HG03135 (cell line): ENCODE data around the gene NSD2.

Experiments used
- ATAC-seq: cut with Tn5 transposase; IDR thresholded peaks from one replicate; pipeline ENCODE4 v1.9.1; 2021; ENCODE audit warnings: mild to moderate bottlenecking, moderate library complexity; ENCODE audit not compliant: unreplicated experiment

The NSD2 gene

DNA sequence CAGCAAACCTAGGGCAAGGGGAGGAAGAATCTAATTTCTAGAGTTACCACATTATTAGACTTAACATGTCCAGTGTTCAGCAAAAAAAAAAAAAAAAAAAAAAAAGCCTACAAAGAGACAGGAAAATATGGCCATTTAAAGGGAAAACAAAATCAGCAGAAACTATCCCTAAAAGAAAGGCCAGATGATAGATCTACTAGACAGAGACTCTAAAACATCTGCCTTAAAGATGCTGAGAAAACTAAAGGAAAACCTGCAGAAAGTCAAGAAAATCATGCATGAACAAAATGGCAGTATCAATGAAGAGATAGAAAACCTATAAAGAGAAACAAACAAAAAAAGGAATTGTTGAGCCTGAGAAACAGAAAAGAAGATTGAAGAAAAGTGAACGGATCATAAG is 93.8 kb downstream of the NSD2 start:
- no peak for ATAC-seq

DNA sequence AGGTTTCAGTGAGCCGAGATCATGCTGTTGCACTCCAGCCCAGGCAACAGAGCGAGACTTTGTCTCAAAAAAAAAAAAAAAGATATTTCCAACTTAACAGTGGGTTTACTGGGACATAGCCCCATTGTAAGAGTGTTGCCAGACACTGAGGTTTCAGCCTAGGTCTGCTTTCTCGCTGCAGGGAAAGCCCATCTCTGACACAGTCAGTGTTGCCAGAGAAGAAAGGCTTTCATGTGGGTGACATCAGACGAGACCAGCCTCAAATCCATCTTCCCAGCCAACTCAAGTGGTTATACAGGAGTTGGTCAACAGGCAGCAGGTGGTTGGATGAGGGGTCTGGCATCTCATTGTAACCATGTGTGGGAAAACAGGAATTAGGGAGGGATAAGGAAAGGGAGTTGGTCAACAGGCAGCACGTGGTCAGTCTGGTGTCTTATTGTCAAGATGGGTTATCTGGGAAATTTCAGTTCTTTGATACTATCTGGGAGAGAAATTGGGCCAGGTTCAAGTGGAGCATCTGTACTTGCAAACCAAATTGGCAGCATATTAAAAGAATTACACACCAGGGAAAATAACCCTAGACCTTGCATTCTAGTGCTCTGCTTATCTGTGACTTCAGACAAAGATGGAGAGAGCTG is 96.4 kb downstream of the NSD2 start:
- no peak for ATAC-seq

DNA sequence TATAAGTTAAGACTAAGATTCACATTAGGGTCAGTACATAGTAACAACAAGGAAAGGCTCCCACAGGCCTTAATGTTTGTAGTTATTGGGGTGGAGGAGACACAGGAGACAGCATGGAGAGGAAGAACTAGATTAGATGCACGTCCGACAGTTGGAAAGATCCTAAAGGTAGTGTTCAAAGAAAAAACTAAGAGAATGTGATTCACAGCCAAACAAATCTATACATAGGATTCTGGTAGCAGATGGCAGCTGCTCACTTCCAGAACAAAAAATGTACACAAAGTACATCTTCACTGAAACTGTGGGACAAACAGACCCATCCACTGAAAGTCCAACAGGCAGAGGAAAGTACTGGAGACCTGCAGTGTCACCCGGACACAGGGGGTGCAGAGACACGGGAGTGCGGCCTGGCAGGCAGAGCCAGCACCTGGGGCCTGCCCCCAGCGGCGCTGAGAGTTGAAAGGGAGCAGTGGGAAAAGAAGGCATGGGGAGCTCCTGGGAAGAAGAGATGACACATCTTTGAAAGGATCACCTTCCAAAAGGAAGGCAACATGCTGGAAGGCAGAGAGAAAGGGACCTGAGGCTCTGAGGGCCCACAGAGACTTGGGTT is 97.6 kb downstream of the NSD2 start:
- ATAC-seq = no peak

DNA sequence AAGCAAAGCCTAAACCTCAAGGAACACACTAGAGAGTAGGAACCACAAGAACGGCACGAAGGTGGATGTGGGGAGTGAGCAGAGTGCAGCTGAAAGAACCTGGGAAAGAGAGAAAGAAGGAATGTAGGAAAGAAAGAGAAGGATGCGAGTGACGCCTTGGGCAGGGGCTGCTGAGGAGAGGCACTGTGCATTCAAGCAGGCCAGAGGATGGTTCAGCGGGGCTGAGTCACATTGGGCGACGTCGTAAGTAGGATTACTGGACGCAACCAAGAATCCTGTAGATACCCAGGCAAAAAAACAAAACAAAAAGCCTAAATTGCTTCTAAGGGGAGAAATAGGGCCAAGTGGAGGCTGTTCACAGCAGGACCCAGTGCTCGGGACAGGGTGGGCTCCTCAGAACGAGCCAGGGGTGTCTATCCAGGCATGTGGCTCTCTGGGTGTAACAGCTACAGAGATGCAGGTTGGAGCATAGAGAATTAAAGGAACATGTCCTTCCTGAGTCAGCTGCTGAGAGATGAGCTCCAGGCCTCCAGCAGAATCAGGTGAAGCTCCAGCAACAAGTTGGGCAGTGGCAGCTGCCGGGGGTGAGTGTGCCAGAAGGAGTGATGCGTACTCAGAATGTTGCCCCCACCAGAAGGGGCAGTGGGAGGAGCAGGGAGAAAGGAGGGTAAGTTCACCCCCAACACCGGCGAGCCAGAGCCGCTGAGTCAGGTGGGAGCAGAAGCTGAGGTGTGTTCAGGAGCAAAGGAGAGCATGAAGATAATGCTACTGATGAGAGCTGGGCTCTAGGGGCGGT is 98.9 kb downstream of the NSD2 start:
- no peak for ATAC-seq

DNA sequence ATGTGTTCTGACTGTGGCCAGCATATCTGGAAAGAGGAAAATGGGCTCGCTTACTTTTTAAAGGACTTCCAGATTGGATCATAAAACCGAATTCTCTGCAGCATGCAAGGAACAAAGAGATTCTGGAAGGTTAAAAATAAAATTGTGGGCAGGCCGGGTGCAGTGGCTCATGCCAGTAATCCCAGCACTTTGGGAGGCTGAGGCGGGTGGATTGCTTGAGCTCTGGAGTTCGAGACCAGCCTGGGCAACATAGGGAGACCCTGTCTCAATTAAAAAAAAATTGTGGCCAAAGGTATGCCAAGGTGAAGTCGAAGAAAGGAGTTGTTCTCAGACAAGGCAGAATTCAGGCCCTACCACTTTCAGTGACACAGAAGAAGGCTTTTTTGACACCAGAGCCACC is 99.7 kb downstream of the NSD2 start:
- ATAC-seq = no peak

DNA sequence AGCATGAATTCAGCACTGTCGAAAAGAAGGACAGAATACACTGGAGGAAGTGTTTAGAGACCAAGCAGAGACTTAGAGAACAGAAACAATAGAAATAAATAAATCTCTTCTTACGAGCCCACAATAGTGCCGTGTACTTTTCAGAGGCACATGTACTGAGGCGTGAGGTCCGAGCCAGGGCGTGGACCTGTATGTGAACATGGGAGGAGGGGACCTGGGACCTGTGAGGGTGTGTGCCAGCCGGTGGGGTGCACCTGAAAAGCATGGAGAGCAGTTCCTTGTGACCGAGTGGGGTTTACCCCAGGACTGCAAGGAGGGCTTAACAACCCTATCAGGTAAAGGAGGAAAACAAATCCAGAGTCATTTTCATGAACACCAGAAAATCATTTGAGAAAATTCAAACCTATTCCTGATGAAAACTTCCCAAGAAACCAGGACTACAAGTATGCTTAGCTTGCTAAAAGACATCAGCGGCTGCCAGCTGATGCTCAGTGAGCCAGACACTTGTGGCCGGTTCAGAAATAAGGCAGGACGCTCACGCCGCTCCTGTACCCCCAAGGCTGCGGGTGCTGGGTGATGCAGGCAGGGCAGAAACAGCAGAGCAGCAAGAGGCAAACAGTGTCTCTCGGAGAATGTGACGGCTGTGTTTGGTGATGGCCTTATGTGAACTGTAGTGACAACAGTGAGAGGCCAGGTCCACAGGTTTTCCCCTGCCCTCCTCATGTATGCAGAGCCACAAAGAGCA is 100.4 kb downstream of the NSD2 start:
- ATAC-seq = no peak

DNA sequence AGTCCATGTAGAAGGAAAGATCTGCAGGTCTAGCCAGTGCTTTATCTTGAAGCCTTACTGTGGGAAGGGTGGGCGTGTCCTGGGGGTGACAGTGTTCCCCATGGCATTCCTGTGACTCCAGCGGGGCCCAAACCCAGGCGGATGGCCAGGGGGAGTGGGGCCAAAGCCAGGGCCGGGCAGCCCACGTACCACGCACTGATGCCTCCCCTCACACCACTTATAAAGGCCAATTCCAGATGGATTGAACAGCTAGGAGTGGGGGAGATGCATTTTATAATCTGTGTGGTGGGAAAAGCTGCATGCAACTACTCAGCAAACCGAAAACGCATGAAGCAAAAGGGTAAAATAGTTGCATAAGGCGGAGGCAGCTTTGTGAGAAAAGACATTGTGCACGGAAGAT is 101.2 kb downstream of the NSD2 start:
- ATAC-seq = no peak

DNA sequence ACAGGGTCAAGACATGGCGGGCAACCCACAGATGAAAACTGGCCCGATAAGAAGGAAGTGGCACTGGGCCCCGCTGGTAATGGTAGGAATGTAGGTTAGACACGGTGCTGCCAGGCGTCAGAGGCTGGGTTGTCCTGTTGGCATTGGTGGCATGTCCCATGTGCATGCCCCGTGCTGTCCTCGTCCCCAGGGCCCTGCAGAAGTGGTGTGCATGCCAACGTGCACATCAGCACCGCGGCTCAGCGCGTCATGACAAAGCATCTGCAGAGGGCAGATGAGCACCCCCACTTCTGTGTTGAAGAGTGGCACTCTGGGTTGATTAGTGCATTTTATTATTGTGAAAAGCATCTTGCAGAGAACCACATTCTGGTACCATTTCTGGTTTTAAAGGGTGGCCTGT is 102.0 kb downstream of the NSD2 start:
- no peak for ATAC-seq

DNA sequence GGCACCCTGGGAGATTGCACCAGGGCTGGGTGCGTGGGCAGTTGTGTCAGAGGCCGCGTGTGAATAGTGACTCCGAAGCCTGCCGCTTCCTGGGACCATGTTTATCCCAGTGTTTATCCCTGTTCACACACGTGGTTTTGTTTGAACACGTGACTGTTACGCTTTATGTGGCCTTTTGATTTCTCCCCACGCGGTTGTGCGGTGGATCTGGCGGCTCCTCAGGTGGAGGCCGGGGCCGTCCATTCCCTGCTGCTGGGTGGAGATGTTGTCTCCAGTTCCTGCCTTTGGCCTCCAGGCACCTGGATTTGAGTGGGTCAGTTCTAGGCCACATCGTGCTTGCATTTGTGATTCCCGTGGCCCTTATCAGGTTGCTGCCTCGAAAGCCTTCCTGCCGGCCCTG is 102.5 kb downstream of the NSD2 start:
- no peak for ATAC-seq

DNA sequence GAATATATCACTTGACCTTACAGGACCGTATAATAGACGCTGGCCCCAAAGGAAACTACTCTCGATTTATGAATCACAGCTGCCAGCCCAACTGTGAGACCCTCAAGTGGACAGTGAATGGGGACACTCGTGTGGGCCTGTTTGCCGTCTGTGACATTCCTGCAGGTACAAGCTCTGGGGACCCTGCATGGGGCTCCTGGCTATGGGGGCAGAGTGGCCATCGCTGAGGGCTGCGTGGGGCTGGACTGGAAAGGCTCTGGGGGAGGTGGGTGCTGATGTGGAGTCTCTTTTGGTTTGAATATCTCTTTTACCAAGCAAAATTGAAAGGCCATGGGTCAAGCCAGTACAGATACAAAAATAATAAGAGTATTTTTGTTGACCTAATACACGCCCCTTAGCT is 103.6 kb downstream of the NSD2 start:
- ATAC-seq = no peak

DNA sequence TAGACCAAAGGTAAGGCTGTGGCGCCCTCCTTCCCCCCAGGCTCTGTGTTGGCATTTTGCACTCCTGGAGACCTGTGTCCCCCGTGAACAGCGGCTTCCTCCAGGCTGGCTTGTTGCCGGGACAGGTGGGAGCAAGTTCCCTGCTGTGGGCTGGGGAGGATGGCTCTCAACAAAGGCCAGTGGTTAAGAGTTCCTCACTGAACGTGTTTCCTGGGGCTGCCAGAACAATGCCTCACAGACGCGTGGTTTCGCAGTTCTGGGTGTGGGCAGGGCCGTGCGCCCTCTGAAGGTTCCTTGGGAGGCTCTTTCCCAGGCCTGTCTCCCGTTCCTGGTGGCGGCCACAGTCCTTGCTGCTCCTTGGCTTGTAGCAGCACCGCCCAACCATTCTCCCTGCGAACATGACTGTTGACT is 104.2 kb downstream of the NSD2 start:
- ATAC-seq = no peak

DNA sequence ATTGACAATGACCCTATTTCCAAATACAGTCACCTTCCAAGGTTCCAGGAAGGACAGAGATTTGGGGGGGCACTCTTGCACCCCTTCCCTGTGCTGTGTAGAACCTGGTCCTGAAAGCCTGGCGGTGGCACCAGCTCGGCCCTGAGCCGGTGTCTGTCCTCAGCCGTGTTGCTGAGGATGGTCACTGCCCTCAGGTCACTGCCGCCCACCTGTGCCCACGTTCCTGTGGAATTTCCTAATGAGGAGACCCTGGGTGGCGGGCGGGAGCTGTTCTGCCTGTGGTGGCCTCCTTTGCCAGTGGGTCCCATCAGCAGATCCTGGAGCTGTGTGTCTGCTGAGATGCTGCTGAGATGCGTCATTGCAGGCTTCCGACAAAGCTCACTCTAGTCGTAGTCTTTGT is 104.7 kb downstream of the NSD2 start:
- ATAC-seq = no peak

DNA sequence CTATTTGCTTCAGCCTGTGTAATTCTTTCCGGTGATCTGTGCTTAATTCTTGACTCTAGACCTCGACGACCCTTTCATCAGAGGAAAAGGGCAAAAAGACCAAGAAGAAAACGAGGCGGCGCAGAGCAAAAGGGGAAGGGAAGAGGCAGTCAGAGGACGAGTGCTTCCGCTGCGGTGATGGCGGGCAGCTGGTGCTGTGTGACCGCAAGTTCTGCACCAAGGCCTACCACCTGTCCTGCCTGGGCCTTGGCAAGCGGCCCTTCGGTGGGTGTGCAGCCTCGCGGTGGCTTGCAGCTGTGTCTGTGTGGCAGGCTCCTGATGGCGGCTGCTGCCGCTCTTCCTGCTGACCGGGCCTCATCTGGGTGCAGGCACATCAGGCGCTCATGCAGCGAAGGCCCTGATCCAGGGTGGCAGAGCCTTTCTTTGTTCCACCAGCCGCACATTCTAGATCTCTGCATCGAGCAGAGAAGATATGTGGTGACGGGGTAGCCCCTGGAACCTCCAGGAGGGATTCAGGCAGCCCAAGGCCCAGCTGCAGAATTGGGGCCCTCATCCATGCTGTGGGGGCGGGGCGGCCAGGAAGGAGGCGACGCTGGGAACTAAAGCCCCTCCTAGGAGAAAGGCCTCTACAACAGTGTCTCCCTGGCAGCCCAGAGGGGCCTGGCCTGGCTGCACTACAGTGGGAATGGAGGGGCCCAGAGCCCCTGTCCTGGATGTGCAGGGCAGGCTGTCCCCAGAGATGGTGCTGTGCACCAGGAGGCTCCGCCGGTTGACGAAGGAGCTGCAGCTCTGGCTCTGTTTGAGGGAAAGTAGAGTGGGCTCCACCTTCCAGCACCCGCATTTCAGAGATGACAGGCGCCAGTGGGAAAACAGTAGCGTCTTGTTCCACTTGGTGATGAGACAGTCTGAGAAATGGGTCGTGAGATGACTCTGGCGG is 105.5 kb downstream of the NSD2 start:
- no peak for ATAC-seq

DNA sequence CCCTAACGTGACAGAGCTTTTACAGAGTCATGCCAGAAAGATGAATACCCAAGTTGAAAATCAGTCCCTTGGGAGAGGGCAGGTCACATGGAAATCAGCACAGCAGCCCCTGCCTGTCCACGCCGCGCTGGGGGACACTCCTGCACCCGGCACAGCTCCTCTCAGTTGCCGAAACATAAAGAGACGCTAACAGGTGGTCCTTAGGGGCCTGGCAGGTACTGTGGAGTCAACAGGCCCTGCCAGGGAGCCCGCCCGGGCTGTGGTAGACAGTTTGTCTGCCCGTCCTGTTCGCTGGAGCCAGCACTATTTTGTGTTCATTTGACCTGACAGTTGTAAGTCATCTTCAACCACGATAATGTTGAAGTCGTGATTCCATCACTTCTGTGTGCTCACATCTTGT is 107.0 kb downstream of the NSD2 start:
- ATAC-seq = no peak

DNA sequence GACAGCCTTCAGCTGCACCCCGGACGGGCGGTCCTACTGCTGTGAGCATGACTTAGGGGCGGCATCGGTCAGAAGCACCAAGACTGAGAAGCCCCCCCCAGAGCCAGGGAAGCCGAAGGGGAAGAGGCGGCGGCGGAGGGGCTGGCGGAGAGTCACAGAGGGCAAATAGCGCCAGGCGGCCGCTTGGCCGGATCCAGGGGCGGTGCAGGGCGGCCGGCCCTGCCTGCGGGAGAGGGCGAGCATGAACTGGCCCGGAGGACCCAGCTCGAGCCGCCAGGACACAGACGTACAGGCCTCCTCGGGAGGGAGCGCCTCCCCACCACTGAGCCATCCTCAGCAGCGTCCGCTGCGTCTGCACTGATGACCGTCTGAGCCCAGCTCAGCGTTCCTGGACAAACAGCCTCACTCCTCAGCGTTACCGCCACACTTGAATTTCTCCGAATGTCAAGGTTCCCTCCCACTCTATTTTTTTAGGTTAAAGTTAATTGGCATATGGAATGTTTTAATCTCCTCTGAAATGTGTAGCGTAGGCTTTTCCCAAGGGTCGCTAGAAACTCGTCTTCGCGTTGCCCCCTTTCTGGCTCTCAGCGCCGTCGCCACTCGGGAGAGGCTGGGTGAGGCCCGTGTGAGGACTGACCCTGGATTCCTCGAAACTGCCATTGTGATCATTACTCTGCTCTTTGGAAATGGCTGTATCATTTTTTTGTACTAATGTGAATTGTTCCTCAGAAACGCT is 107.7 kb downstream of the NSD2 start:
- ATAC-seq = no peak

DNA sequence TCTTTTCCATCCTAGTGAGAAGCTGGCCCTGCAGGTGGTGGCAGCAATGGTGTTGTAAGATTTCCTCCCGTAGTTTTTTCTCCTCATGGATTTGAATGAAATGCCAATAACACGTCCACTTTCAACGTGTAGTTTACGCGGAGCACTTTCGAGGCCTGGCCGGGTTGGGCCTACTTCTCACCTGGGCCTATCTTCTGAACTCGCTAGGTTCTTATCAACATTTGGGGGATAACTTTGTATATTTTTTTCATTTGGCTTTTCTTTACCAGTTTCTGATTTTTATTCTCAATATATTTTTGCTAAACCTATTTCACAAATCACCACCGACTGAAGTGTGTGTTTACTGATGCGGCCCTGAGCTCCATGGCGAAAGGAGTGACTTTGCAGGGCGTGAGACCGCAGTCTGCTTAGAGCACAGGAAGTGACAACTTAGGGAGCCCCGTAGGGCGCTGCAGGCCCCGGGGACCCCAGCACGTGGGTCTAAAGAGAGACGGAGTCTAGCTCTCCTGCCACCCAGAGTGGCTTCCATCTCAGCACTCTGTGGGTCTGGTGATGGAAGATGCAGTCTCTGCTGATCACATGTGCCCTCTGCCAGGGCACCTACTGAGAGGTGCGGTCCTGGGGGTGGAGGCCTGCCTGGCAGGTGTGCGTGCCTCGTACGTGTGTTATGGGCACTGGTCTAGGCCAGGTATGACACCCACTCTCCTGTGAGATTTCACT is 108.4 kb downstream of the NSD2 start:
- ATAC-seq = no peak

DNA sequence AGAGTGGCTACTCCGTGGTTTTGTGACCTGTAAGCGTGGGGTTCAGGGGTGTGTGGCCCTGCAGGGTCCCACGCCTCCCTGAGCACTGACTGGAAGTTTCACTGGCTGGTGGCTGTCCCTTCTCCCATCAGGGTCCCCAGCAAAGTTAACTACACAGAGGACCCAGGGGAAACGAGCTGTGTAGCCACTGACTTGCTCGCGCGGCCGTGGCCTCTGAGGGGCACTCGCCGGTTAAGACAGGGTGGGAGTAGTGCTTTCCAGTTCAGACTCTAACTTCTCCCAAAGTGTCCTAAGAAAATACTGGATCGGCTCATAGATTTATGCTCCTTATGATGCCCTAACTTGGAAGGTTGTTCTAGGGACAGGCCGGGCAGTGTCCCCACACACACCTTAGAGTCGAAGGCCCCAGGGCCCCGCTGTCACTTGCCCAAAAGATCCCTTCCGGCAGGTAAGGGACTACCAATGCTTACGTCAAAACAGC is 109.4 kb downstream of the NSD2 start:
- ATAC-seq = no peak

DNA sequence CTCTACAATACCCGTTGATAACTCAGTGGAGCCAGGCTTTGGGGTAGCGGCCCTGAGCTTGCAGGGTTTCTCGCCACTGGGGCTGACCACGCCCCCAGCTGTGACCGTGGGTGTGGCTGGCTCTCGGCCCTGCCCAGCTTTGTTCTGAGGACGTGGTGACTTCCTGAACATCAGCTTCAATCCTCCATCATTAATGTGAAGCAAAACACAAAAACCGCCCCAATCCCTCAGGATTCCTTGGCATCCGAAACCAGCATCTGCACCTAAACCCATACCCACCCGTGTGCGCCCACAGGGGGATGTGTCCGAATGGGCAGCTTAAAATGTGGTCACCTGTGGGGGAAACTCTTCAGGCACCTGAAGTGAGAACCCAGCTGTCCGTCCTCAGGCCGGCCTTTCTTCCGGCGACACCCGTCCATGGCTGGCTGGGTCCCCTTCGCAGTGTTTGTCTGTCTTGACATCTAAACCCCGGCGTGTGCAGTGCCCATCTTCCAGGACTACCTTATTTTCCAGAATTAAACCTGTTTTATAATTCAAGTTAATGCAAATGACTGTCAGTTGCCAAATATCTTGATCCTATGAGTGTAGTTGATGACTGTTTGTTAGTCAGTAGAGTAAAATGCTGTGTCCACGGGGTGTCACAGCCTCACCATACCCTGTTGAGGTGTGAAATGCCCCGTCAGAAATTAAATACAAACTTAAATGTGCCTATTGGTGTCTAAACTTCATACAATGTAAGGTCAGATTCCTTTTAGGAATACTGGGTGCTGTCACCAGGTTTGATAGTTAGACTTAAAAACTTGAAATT is 110.3 kb downstream of the NSD2 start:
- no peak for ATAC-seq
